PFSK-1 (cell line): Measurements from ENCODE around the gene ZNF396.

Experiments
- FOXP2 ChIP-seq: optimal IDR thresholded peaks from 2 replicates; pipeline ENCODE3; 2011; ENCODE audit warnings: borderline replicate concordance, control low read depth, inconsistent platforms; ENCODE audit not compliant: insufficient read depth; ENCODE audit errors: extremely low read length, extremely low read depth
- POLR2AphosphoS5 ChIP-seq: IDR thresholded peaks from 2 replicates; pipeline ENCODE4 v1.6.1; 2012; ENCODE audit warnings: low read depth, mild to moderate bottlenecking, control low read depth, low read length, moderate library complexity
- REST ChIP-seq, 2 experiments: IDR thresholded peaks; 2 replicates each; pipeline versions ENCODE4 v1.6.1 to v1.8.0; 2011 to 2012; ENCODE audit warnings: low read depth in 2 of 2, low read length in 2 of 2, control low read depth in 1 of 2, inconsistent platforms in 1 of 2, mild to moderate bottlenecking in 1 of 2, moderate library complexity in 1 of 2; ENCODE audit not compliant: insufficient read depth in 1 of 2
- SIN3A ChIP-seq: IDR thresholded peaks from 2 replicates; pipeline ENCODE4 v1.6.1; 2012; ENCODE audit warnings: mild to moderate bottlenecking, low read length, moderate library complexity, borderline replicate concordance; ENCODE audit not compliant: insufficient read depth
- TAF1 ChIP-seq: IDR thresholded peaks from 2 replicates; pipeline ENCODE4 v1.6.1; 2012; ENCODE audit warnings: low read length, control low read depth, borderline replicate concordance; ENCODE audit not compliant: insufficient read depth

ZNF396 gene

GRCh38 chr18:35334821-35335220, 42.3 kb downstream of the ZNF396 start:
- no peak for TF ChIP-seq SIN3A
- TF ChIP-seq TAF1: no peak
- no peak for TF ChIP-seq POLR2AphosphoS5
- TF ChIP-seq REST (IDR thresholded peaks at IDR 0.05; ENCODE audit: insufficient read depth in 1 of 2, low read depth in 2 of 2, low read length in 2 of 2): no peak
- TF ChIP-seq FOXP2: no peak

- TF ChIP-seq FOXP2 (no peak), REST (IDR thresholded peaks at IDR 0.05; ENCODE audit: insufficient read depth in 1 of 2, low read depth in 2 of 2, low read length in 2 of 2) (no peak), TAF1 (no peak), SIN3A (no peak), POLR2AphosphoS5 (peak; percentile 61)
These were observed 42.9 kb downstream of the ZNF396 start for GRCh38 chr18:35334212-35334611.

GRCh38 chr18:35331367-35332087, 45.6 kb downstream of the ZNF396 start:
- TF ChIP-seq REST (IDR thresholded peaks at IDR 0.05; ENCODE audit: insufficient read depth in 1 of 2, low read depth in 2 of 2, low read length in 2 of 2) (no peak), POLR2AphosphoS5 (no peak), FOXP2 (no peak), TAF1 (no peak)

GRCh38 chr18:35328868-35329267, 48.3 kb downstream of the ZNF396 start:
- TF ChIP-seq POLR2AphosphoS5: no peak
- no peak for TF ChIP-seq TAF1
- no peak for TF ChIP-seq SIN3A
- TF ChIP-seq FOXP2: no peak
- no peak for TF ChIP-seq REST (IDR thresholded peaks at IDR 0.05; ENCODE audit: insufficient read depth in 1 of 2, low read depth in 2 of 2, low read length in 2 of 2)
